Stimulated activated CD8-positive, alpha-beta memory T cell treated with anti-CD3 and anti-CD28 coated beads, Interleukin-12 subunit alpha, Interleukin-12 subunit beta, amount 100 ng/mL, for 24 hours (primary cell): ENCODE measurements around the gene ACTA2.

Source experiments
- DNase-seq: peaks from one replicate; pipeline ENCODE4 v3.0.0-alpha.2; 2020; ENCODE audit errors: extremely low read depth

Gene ACTA2

GRCh38 chr10:88892222-88892967 is 60.2 kb downstream of the ACTA2 start:
- DNase-seq, result no peak

GRCh38 chr10:88890681-88891381 is 61.7 kb downstream of the ACTA2 start:
- DNase-seq, result no peak

- no peak for DNase-seq
These were observed 62.8 kb downstream of the ACTA2 start for GRCh38 chr10:88889559-88890337.

GRCh38 chr10:88888810-88889445 is 63.6 kb downstream of the ACTA2 start:
- no peak for DNase-seq

- no peak for DNase-seq
These were observed 66.0 kb downstream of the ACTA2 start for GRCh38 chr10:88886557-88886956.
